Measurements from ENCODE around the gene EIPR1.

The EIPR1 gene

DNA sequence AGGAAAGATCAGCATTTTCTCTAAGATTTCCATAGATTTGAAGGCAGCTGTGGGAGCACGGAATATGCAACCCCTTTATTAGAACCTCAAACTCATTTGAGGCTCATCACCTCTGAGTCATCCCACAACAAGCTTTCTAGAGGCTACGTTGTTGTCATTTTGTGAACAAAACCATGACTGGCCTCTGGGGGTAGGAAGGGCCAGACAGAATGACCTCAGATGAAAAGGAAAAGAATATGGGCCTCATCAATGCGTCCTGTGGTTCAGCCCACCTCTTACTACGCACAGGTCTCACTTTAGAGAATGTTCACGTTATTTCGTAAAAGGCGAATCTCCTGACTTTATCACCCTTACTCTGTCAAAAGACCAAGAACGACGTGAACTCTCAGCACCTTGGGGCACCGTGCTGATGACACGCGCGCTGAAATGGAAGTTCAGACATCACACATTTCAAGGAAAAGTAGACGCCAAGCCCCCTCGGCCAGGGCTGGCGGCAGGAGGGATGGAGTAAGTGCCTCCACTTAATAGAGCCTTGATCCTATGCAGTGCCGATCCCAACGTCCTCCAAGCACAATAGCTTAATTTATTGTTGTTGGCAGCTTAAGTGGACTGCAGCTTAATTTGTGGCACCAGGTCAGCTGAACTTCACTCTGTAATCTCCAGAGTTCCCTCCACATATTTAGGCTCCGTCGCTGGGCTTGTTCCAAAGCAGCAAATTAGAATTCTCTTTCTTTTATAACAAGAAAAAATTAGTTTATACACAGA, 208.3 kb downstream of the EIPR1 start:
- no peak for DNase-seq

- no peak for DNase-seq
Observed at GRCh38 chr2:3168230-3168891, 209.3 kb downstream of the EIPR1 start.

- no peak for DNase-seq
Observed at GRCh38 chr2:3163401-3163800, 214.2 kb downstream of the EIPR1 start.

- no peak for DNase-seq
Observed at GRCh38 chr2:3162442-3163077, 215.1 kb downstream of the EIPR1 start.

DNA sequence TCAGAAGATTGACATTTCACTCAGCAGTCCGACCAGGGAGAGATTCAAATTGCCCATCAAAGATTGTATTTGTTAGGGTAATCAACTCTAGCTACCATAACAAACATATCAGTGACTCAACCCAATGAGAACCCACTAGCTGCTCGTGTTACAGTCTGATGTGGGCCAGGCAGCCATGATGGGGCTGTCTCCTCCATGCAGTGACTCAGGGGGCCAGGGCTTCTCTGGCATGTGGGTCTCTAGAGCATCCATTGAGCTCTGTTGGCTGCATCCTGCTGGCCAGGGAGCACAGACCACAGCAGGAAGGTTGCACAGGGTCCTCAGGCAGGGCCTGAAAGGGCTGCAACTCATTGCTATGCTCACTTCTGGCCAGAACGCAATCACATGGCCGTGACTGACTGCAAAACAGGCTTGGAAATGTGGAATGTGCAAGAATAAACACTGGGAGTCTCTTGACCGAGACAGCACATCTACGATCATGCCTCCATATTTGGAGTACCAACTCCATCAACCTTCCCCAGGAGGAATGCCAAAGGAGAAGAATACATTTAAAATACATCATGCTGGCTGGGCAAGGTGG, 216.8 kb downstream of the EIPR1 start:
- DNase-seq, result no peak

DNA sequence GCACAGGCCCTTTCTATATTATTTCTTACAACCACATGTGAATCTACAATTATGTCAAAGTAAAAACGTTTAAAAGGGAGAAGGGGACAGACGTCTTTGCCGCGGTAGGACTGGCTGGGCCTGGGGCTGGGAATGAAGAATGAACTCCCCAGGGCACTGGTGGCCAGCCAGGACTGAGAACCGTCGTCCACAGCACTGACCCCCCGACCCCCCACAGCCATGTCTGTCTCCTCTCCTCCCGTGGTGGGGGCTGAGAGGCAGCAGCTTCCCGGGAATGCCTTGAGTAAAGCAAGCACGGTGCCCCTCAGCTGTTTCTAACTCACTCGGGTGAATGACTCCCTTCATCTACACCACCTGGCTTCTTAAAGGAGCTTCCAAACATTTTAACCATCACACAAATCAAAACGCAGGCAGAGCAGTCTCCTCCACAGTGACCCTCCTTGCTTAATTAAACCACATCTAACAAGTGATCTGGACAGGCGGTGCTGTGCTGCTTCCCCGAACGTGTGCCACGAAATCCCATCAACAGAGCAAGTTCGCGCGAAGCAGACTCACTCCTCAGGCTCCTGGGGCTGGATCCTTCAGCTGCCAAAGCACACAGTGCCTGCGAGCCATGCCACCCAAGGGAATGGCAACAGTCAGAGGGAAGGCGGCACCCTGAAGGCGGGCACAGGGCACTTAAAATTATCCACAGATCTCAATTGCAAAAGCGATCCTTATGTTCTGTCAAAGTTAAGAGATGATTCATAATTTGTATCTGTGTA, 217.7 kb downstream of the EIPR1 start:
- no peak for DNase-seq

GRCh38 chr2:3154700-3155099, 222.9 kb downstream of the EIPR1 start:
- DNase-seq, result no peak

DNA sequence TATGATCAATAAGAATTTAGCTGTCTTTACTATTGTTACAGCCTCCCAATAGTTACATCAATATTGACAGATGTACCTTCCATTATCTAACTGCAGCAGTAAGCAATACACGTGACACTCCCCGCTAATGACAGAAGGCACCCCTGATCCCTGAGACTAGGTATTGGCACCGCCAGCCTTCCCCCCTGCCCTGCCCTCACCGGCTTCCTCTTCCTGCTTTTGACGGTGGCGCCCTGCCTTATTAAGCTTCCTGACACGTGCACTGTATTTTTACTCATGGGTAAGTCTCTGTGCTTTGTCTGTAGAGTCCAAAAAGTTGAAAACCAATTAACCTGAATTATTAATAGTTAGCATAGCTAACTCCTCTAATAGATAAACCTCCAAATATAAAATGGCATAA, 223.5 kb downstream of the EIPR1 start:
- DNase-seq, result no peak

- DNase-seq, result no peak
Observed at GRCh38 chr2:3151153-3151918, 226.3 kb downstream of the EIPR1 start.

GRCh38 chr2:3149441-3150217, 228.0 kb downstream of the EIPR1 start:
- DNase-seq, result no peak

DNA sequence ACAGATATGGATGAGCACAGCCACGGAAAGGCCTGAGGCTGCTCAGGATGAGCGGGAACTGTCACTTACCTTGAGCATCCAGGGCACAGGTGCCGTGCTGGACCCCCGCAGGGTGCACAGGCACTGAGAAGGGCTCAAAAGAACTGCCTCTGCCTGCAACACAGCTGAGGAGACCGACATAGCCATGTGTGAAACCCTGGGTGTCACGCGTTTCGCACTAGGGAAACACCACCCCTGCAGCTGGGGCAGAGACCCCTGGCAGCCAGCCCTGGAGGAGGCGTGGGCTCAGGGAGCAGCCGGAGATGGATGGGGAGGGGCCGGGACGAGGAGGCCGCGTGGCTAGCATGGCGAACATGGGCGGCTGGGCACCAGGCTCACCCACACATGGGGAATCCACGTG, 228.9 kb downstream of the EIPR1 start:
- no peak for DNase-seq

DNA sequence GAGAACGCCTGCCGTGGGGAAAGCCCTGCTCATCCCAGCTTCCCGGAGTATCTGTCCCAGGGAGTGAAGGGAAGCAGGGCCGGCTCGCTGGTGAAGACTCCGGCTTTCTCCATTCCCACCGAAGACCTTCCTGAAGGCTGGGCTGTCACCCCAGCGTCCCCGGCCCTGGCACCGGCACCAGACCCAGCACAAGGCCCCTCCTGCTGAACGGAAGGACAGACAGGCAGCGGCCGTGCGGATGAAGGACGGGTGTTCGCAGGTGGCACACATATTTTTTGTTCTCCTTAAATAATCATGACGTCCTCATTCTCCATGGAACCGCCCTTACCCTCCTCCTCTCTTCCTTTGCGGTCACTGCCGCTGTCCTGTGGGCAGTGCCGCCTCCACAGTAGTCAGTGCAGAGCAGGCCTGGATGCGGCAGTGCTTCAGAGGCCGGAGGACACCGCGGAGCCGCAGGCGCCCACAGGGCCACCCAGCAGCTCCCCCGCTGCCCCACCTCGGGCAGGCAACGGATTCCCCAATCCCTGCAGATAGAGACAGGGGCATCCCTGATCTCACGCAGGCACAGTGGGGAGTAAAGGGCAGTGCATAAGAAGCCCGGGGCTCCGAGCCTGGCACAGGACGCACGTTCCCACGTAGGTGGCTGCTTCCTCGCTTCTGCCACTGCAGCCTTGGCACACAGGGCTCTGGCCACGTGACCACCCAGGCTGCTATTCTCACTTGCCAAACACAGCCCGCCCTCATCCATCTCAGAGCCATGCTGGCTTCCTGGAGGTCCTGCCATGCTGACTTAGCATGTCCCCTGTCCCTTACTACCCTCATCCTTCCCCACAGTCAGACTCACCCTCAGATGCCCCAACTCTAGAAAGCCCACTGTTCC, 229.7 kb downstream of the EIPR1 start:
- no peak for DNase-seq

DNA sequence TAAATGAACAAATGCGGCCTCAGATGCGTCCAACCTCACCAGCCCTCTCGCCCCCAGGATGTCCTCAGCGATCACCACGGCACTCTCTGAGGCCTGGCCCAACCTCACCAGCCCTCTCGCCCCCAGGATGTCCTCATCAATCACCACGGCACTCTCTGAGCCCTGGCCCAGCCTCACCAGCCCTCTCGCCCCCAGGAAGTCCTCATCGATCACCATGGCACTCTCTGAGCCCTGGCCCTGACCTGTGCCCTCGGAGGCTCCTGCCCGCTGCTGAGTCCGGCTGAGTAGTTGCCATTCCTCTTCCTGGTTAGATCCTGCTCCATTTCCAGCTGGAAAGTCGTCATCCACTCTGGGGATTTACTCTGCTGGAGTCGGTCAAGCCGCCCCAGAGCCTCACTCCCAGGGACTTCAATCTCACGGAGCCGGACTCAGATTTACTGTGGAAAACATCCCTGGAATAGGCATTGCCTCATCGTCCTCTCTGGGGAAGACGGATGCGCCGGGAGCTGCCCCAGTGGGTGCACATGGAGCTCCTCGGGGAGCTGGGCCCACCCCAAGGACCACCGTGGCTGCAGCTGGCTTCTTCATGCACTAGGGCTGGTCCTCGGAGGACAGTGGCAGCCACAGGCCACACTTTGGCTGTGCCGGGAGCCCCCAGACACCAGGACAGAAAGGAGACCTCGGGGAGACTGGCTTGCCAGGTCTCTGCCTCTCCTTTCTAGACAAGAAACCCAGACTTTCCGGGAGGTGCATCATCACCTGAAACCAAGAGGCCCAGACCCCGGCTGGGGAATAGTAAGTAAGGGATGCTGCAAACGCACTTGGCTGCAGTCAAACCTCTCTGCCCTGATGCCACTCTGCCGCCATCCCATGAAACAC, 230.6 kb downstream of the EIPR1 start:
- DNase-seq, result no peak

- no peak for DNase-seq
Observed at GRCh38 chr2:3146175-3146574, 231.4 kb downstream of the EIPR1 start.

- DNase-seq, result no peak
Observed at GRCh38 chr2:3145471-3146021, 232.1 kb downstream of the EIPR1 start.

GRCh38 chr2:3144856-3145255, 232.8 kb downstream of the EIPR1 start:
- no peak for DNase-seq

GRCh38 chr2:3143602-3144001, 234.0 kb downstream of the EIPR1 start:
- no peak for DNase-seq

DNA sequence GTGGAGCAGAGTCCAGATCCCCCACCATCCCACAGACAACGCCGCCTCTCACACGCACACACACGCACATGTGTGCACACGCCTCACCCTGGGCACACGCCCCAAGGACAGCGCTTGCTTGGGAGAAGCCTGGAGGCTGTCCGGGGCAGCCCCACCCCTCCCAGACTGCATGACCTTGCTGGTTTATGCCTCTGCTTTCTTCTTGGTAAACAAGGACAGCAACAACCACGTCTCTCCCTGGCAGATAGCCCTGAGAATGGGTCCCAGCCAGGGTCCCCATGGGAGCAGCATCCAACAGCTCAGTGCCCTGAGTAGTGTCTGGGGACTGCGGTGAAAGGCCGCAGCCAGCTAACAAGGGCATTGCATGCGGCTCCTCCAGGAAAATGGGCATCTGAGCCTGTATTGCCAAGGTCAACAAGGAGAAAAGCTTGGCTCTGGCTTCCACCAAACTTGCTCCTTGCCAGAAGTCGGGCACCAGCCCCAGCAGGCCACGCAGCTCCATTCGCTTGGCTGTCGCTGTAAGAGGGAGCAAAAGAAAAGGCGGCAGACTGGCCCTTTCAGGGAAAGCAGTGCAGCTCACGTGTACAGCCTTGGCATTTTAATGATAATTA, 234.6 kb downstream of the EIPR1 start:
- DNase-seq, result no peak

DNA sequence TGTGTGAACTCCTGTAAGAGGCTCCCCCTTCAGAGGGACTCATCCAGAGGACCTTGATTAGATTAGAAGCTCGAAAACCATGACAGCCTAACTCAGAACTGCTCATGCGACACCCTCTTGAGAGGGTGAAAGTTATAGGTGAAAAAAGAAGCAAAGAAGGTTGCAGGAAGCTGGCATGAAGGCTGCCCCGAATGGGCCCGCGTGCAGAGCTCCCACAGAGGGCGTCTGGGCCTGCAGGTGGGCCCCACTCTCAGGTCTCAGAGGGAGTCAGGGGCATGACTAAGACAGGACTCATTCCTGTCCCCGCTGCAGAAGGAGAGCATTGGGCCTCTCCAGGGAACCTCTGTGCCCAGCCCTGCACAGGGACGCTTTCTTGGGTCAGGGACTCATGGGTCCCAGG, 235.4 kb downstream of the EIPR1 start:
- no peak for DNase-seq
